Mucosa of rectum (tissue), 2 donors: ENCODE data around the gene MSANTD1.

Experiments used
- H3K27ac ChIP-seq, 2 donors: one replicate each; pipeline ENCODE4 v1.7.0; 2013; ENCODE audit warnings: inconsistent platforms in 2 of 2, low read depth in 2 of 2, low read length in 2 of 2
- H3K27me3 ChIP-seq, 2 donors: one replicate each; pipeline ENCODE4 v1.7.0; 2013; ENCODE audit warnings: low read length in 2 of 2; ENCODE audit not compliant: control insufficient read depth in 2 of 2, insufficient read depth in 2 of 2
- H3K36me3 ChIP-seq, 2 donors: one replicate each; pipeline ENCODE4 v1.7.0; 2013; ENCODE audit warnings: low read length in 2 of 2; ENCODE audit not compliant: control insufficient read depth in 2 of 2, insufficient read depth in 2 of 2
- H3K4me1 ChIP-seq, 2 donors: one replicate each; pipeline ENCODE4 v1.7.0; 2013; ENCODE audit warnings: low read length in 2 of 2, mild to moderate bottlenecking in 1 of 2; ENCODE audit not compliant: control insufficient read depth in 2 of 2, insufficient read depth in 2 of 2
- H3K4me3 ChIP-seq, 2 donors: one replicate each; pipeline ENCODE4 v1.7.0; 2013; ENCODE audit warnings: low read length in 2 of 2
- H3K9ac ChIP-seq, 2 donors: one replicate each; pipeline ENCODE4 v1.7.0; 2013; ENCODE audit warnings: low read length in 2 of 2, low read depth in 1 of 2, mild to moderate bottlenecking in 1 of 2
- H3K9me3 ChIP-seq, 2 donors: one replicate each; pipeline ENCODE4 v1.7.0; 2013; ENCODE audit warnings: low read length in 2 of 2; ENCODE audit not compliant: control insufficient read depth in 2 of 2
- donor health status: healthy.
- donor health status: Normal muscosa, but diverticular disease.

The MSANTD1 gene

GRCh38 chr4:3283916-3284315 is 35.0 kb downstream of the MSANTD1 start:
- H3K4me3 ChIP-seq, result no peak overlapping the region

GRCh38 chr4:3284734-3285557 is 36.0 kb downstream of the MSANTD1 start:
- Histone ChIP-seq H3K9ac (no peak overlapping the region), H3K27me3 (peaks cover 7 to 21% of the 10 kb centered on the region in 2 donors), H3K36me3 (no peaks in the 10 kb centered on the region), H3K27ac (no peak overlapping the region), H3K4me1 (peaks cover 0 to 3% of the 10 kb centered on the region in 2 donors), H3K4me3 (no peak overlapping the region), H3K9me3 (no peaks in the 10 kb centered on the region)

More at GRCh38 chr4:3283916-3284315, 35.0 kb downstream of the MSANTD1 start:
- peaks cover 0 to 3% of the 10 kb centered on the region in 2 donors for H3K4me1 ChIP-seq
- H3K27me3 ChIP-seq, result peaks cover 7 to 21% of the 10 kb centered on the region in 2 donors
- no peaks in the 10 kb centered on the region for H3K9me3 ChIP-seq
- no peak overlapping the region for H3K27ac ChIP-seq
- no peak overlapping the region for H3K9ac ChIP-seq
- H3K36me3 ChIP-seq, result no peaks in the 10 kb centered on the region

DNA sequence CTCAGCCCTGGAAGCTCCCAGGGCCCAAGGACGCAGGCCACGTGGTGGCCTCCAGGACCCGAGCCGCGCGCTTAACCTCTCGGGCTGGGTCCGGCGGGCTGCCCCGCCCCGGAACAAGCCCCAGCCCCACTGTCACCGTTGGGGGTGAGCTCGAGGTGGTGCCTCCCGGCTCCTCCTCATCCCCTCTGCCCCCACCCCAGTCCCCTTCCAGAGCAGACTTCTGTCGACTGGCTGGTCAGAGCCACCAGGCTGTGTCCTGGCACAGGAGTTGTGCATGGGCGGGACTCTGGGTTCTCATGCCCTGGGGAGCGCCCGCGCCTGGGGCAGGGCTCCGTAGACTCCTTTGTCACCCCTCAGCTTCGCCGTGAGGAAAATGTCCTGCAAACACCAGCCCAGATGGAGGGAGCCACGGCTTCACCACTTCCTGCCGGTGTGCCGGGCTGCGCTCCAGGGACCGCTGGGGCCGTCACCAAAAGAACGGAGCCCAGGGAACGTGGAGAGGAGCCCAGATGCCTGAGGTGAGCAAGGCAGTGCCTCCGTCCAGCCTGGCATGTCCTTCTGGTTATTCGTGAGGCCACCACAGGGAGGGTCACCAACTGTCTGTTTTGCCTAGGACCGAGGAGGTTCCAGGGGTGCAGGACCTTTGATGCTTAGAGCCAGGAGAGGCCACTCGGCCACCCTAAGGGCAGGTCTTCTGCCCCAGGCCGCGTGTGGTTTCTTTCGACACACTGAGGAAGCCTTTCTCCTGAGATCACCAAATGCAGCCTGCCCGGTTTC is 36.8 kb downstream of the MSANTD1 start:
- Histone ChIP-seq H3K27me3 (peaks cover 7 to 21% of the 10 kb centered on the region in 2 donors), H3K9ac (no peak overlapping the region), H3K36me3 (no peaks in the 10 kb centered on the region), H3K9me3 (no peaks in the 10 kb centered on the region), H3K27ac (no peak overlapping the region), H3K4me1 (peaks cover 2 to 4% of the 10 kb centered on the region in 2 donors), H3K4me3 (no peak overlapping the region)

DNA sequence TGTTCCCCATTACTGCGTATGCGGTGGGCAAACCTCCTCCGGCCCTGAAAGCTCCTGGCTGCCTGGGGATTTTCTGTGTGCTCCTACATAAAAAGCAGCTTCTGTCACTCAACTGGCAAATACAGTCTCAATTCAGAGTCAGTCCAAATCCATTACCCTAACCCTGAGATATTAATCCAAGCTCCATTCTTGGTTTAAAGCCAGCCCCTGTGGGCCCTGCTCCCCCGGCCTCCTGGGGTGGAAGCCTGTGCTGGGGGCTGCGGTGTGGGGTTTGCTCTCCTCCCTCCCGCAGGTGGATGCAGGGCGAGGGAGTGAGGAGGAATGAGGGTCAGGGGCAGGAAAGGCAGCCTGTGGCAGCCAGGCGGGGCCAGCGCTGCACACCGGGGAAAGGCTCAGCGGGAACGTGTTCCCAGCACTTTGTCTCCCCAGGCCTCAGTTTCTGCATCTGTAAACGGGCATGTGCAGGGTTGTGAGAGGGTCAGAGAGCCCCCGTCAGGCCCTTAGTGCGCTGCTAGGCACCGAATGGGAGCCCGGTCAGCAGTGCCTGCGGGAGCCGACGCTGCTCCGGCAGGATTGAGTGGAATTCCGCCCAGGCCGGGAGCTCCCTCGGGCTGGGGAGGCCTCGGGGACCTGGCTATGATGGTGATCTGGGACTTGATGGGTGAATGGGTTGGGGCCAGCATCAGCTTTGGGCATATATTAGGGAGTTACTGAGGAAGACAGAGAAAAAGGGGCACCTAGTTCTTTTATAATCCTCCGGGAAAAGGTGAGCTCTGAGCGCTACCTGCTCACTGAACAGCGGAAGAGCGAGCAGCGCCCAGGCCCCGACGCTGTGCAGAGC is 37.6 kb downstream of the MSANTD1 start:
- no peak overlapping the region for H3K4me3 ChIP-seq
- H3K27me3 ChIP-seq, result peaks cover 7 to 21% of the 10 kb centered on the region in 2 donors
- H3K36me3 ChIP-seq, result no peaks in the 10 kb centered on the region
- H3K27ac ChIP-seq, result no peak overlapping the region
- H3K9me3 ChIP-seq, result no peaks in the 10 kb centered on the region
- H3K9ac ChIP-seq, result no peak overlapping the region
- H3K4me1 ChIP-seq, result peaks cover 10 to 12% of the 10 kb centered on the region in 2 donors

DNA sequence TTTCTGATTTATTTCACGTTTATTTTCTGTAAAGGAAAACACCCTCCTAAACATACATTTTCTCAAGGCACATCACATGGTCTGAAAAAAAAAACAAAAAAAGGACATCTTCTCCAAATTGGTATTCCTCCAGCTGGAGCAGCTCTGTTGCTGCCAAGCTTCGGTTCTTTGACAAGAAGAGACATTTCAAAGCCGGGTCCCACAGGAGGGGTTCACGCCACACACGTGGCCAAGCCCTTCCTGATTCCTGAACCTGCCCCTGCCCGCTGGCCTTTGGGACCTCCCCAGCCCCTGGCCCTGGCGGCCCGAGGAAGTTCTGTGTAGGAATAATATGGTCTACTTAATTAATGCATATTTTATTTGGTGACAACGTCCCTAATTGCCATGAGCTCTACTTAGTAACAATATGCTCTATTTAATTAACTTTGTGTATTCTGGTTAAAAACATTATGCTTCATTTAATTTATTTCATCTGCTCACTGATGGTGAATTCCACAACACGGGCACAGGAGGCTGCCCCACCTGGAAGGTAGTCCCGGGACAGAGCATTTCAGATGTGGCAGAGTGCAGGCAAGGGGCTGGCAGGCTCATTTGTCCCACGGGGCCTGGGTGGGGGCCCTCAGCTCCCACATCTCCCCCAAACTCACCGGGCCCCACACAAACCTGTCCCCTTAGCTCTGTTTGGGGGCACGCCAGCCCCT is 38.5 kb downstream of the MSANTD1 start:
- Histone ChIP-seq H3K4me3 (no peak overlapping the region), H3K27ac (no peak overlapping the region), H3K9me3 (no peaks in the 10 kb centered on the region), H3K36me3 (no peaks in the 10 kb centered on the region), H3K27me3 (peaks cover 7 to 21% of the 10 kb centered on the region in 2 donors), H3K4me1 (peaks cover 15 to 16% of the 10 kb centered on the region in 2 donors), H3K9ac (no peak overlapping the region)

DNA sequence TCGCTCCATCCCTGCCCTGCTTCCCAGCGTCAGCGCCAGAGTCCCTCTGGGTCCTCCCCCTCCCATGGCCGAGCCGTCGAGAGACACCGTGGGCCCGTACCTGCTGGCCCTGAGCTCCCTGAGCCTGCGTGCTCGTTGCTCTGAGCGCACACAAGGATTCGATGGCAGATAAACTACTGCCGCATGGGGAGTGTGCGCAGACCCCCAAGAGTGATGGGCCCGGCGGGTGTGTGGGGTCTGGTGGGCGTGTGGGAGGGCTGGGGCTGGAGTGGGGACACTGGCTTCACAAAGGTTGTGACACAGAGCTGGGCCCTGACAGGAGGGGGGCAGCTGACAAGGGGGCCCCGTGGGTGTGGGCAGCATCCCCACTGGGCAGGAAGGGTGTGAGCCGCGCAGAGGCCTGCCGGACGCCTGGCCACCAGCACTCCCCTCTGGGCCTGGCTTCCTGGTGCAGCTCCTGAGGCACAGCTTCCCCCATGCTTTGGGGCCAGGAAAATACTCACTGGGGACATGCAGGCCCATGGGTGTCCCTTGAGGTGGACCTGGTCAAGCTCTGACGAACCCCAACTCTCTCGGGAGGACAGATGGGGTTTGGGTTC is 39.1 kb downstream of the MSANTD1 start:
- Histone ChIP-seq H3K4me3 (no peak overlapping the region), H3K4me1 (peaks cover 15 to 16% of the 10 kb centered on the region in 2 donors), H3K27ac (no peak overlapping the region), H3K9ac (no peak overlapping the region), H3K9me3 (no peaks in the 10 kb centered on the region), H3K27me3 (peaks cover 7 to 21% of the 10 kb centered on the region in 2 donors), H3K36me3 (no peaks in the 10 kb centered on the region)

DNA sequence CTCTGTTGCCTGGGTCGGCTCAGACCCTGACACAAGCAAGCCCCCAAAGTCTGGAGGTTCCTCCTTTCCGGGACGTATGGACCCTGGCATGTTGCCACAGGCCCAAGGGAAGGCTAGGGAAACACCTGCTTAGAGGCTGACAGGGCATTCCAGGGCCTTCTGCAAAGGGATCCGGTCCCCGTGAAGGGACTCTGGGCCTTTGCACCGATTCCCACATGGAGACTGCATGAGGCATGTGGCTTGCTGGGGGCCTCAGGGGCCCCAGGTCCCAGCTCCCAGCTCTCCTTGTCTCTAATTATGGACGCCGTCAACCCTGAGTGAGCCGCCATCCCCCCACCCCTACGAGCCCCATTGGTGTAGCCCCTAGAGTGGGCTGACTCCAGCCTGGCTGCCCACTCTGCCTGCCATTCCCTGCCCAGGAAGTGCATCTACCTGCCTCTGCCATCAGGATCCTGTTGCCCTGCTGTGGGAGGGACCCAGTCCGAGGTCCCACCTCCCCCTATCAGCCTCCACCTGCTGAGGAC is 39.7 kb downstream of the MSANTD1 start:
- H3K36me3 ChIP-seq, result no peaks in the 10 kb centered on the region
- no peak overlapping the region for H3K4me3 ChIP-seq
- no peak overlapping the region for H3K9ac ChIP-seq
- H3K4me1 ChIP-seq, result peaks cover 18% of the 10 kb centered on the region in 2 donors
- no peaks in the 10 kb centered on the region for H3K9me3 ChIP-seq
- peaks cover 7 to 21% of the 10 kb centered on the region in 2 donors for H3K27me3 ChIP-seq
- no peak overlapping the region for H3K27ac ChIP-seq

- peaks cover 18 to 23% of the 10 kb centered on the region in 2 donors for H3K4me1 ChIP-seq
- peaks cover 7 to 13% of the 10 kb centered on the region in 2 donors for H3K27me3 ChIP-seq
- no peaks in the 10 kb centered on the region for H3K36me3 ChIP-seq
- no peaks in the 10 kb centered on the region for H3K9me3 ChIP-seq
- no peak overlapping the region for H3K9ac ChIP-seq
- no peak overlapping the region for H3K27ac ChIP-seq
- no peak overlapping the region for H3K4me3 ChIP-seq
These were observed 41.5 kb downstream of the MSANTD1 start for GRCh38 chr4:3290476-3290875.

GRCh38 chr4:3290889-3291321 is 41.9 kb downstream of the MSANTD1 start:
- Histone ChIP-seq H3K27ac (no peak overlapping the region), H3K27me3 (peaks cover 7 to 10% of the 10 kb centered on the region in 2 donors), H3K36me3 (no peaks in the 10 kb centered on the region), H3K9ac (no peak overlapping the region), H3K9me3 (no peaks in the 10 kb centered on the region), H3K4me3 (no peak overlapping the region), H3K4me1 (peaks cover 18 to 23% of the 10 kb centered on the region in 2 donors)
